ENCODE measurements around the gene RPL32. TPM values are rescaled to one million over a fixed set of nuclear protein-coding genes. Genes with fewer than 3 reads are reported as not detected.

The RPL32 gene
- total and polyA plus RNA-seq, 9 of the 15 experiments (the other 6 are each of a cell fraction or from before 2014, with no cell fraction given): 2,738 to 6,200 (median 4,286) TPM

- no peak; the same call in 1 of the 2 replicates for TF ChIP-seq MAX (CRISPR knock-in tag; IDR thresholded peaks at IDR 0.05)
- no peak for TF ChIP-seq MTF1 (CRISPR knock-in tag; IDR thresholded peaks at IDR 0.05; ENCODE audit: borderline replicate concordance)
- TF ChIP-seq SMC3 (conservative IDR thresholded peaks at IDR 0.05; ENCODE audit: insufficient read depth, low read depth, low read length): no peak
- TF ChIP-seq E4F1 (CRISPR knock-in tag; IDR thresholded peaks at IDR 0.05; ENCODE audit: borderline replicate concordance): no peak
- TF ChIP-seq CBX5 (IDR thresholded peaks at IDR 0.05; ENCODE audit: borderline replicate concordance, low read depth): no peak
- TF ChIP-seq ARHGAP35 (IDR thresholded peaks at IDR 0.05; ENCODE audit: partially characterized antibody): no peak
- TF ChIP-seq SIX5 (IDR thresholded peaks at IDR 0.05; ENCODE audit: borderline replicate concordance in 1 of 2, insufficient read depth in 1 of 2, low read depth in 1 of 2, low read length in 2 of 2): no peak
- TF ChIP-seq ZNF174 (CRISPR knock-in tag; IDR thresholded peaks at IDR 0.05): no peak
- TF ChIP-seq HCFC1 (IDR thresholded peaks at IDR 0.05; ENCODE audit: low read depth, low read length): no peak
- TF ChIP-seq STAT5A (IDR thresholded peaks at IDR 0.05; ENCODE audit: borderline replicate concordance, low read length): no peak
- no peak for TF ChIP-seq ADNP (tag; IDR thresholded peaks at IDR 0.05)
- TF ChIP-seq FOXM1 (IDR thresholded peaks at IDR 0.05; ENCODE audit: low read depth): no peak
- no peak for TF ChIP-seq FOXM1 (CRISPR knock-in tag; IDR thresholded peaks at IDR 0.05; ENCODE audit: low read depth)
- TF ChIP-seq OTX1 (CRISPR knock-in tag; IDR thresholded peaks at IDR 0.05): no peak
- no peak for TF ChIP-seq POLR3A (IDR thresholded peaks at IDR 0.05; ENCODE audit: borderline replicate concordance, extremely low read depth, insufficient read depth, insufficient read length)
- TF ChIP-seq PKNOX1 (IDR thresholded peaks at IDR 0.05): no peak
- TF ChIP-seq SRSF7 (optimal IDR thresholded peaks at IDR 0.05; ENCODE audit: low read depth, low read length): no peak
- no peak for TF ChIP-seq MXI1 (IDR thresholded peaks at IDR 0.05; ENCODE audit: low read depth, low read length)
- no peak for TF ChIP-seq HNRNPLL (IDR thresholded peaks at IDR 0.05; ENCODE audit: low read depth, low read length, poor library complexity, severe bottlenecking)
- no peak for TF ChIP-seq E2F8 (IDR thresholded peaks at IDR 0.05; ENCODE audit: low read depth, partially characterized antibody)
Measured at GRCh38 chr3:12879191-12879815, 37.9 kb upstream of the RPL32 start (continued).
